Esophagus muscularis mucosa (tissue), 3 donors: Measurements from ENCODE around the gene ATP6V1C2.

Source experiments
- CTCF ChIP-seq, 3 experiments: fragments of 200-600 bp in 2 of 3; fragments of 450-650 bp in 1 of 3; sonication (generic) in 2 of 3; IDR thresholded peaks; one replicate each; pipeline ENCODE4 v1.5.1; 2017 to 2019; ENCODE audit warnings: antibody characterized with exemption in 3 of 3, mild to moderate bottlenecking in 2 of 3, moderate library complexity in 1 of 3
- EP300 ChIP-seq: sonication (generic); formaldehyde crosslinking; IDR thresholded peaks from one replicate; pipeline ENCODE4 v1.6.1; 2017; ENCODE audit warnings: antibody characterized with exemption

GRCh38 chr2:10781746-10782145 lies 60.3 kb downstream of the ATP6V1C2 start:
- TF ChIP-seq CTCF (IDR thresholded peaks at IDR 0.05) = no peak
- TF ChIP-seq EP300 = no peak
